Sigmoid colon (tissue), 7 donors: ENCODE measurements around the gene DTX1. TPM values are rescaled to one million over a fixed set of nuclear protein-coding genes. Genes with fewer than 3 reads are reported as not detected.

Experiments
- DNase-seq: peaks from one replicate; pipeline ENCODE4 v3.0.0-alpha.2; 2019
- H3K27ac ChIP-seq, 4 donors: fragments of 200-600 bp; sonication (generic); one replicate each; pipeline ENCODE4 v1.5.1; 2016 to 2019; ENCODE audit warnings: mild to moderate bottlenecking in 1 of 4
- H3K27me3 ChIP-seq, 3 donors: fragments of 200-600 bp; sonication (generic); one replicate each; pipeline ENCODE4 v1.5.1; 2019; ENCODE audit warnings: mild to moderate bottlenecking in 1 of 3
- H3K36me3 ChIP-seq, 4 donors: fragments of 200-600 bp; sonication (generic); one replicate each; pipeline ENCODE4 v1.5.1; 2016 to 2019
- H3K4me1 ChIP-seq, 4 donors: fragments of 200-600 bp; sonication (generic); one replicate each; pipeline ENCODE4 v1.5.1; 2017 to 2019
- H3K4me3 ChIP-seq, 4 donors: fragments of 200-600 bp; sonication (generic); one replicate each; pipeline ENCODE4 v1.5.1; 2017 to 2019; ENCODE audit warnings: mild to moderate bottlenecking in 2 of 4, moderate library complexity in 1 of 4
- H3K9me3 ChIP-seq, 4 donors: fragments of 200-600 bp in 3 of 4; sonication (generic) in 3 of 4; one replicate each; pipeline versions ENCODE4 v1.5.1 to v1.6.1; 2013 to 2019
- CTCF ChIP-seq, 4 experiments: fragments of 450-650 bp in 3 of 4; fragments of 200-600 bp in 1 of 4; IDR thresholded peaks; one replicate each; pipeline ENCODE4 v1.5.1; 2016 to 2019; ENCODE audit warnings: antibody characterized with exemption in 4 of 4, mild to moderate bottlenecking in 3 of 4, moderate library complexity in 2 of 4
- EP300 ChIP-seq, 4 donors: sonication (generic); formaldehyde crosslinking; IDR thresholded peaks; one replicate each; pipeline ENCODE4 v1.6.1; 2017; ENCODE audit warnings: antibody characterized with exemption in 4 of 4
- POLR2A ChIP-seq, 2 donors: fragments of 450-650 bp; IDR thresholded peaks; one replicate each; pipeline ENCODE4 v1.6.1; 2016; ENCODE audit warnings: antibody characterized with exemption in 2 of 2, mild to moderate bottlenecking in 2 of 2, moderate library complexity in 2 of 2
- POLR2AphosphoS5 ChIP-seq, 4 donors: sonication (generic); formaldehyde crosslinking; IDR thresholded peaks; one replicate each; pipeline ENCODE4 v1.6.1; 2017; ENCODE audit warnings: antibody characterized with exemption in 4 of 4
- WGBS, 2 donors: extraction: QIAGEN DNeasy Blood & Tissue Kit; methylation state at CpG; one replicate each; pipeline ENCODE4 v1.1.7; 2013; 5-methylcytosine and 5-hydroxymethylcytosine counted together
- intact Hi-C: fragments of 100-400 bp; cut with DNase I; formaldehyde crosslinking; loops from one replicate; pipeline ENCODE4 v1.15.1; 2023
- polyA plus RNA-seq, 3 donors: library from polyadenylated mRNA; stranded (reverse); fragments of 200-250 nt; gene quantifications; one replicate each; pipeline ENCODE4 v1.2.3, GENCODE V29; 2013
- total RNA-seq, 4 donors: library from RNA; depleted of rRNA; stranded (reverse); fragments of >200 nt; gene quantifications; one replicate each; pipeline ENCODE4 v1.1.0, GENCODE V29; 2016
- donor health status: healthy with polysubstance abuse.
- donor health status: Bipolar disorder and iron deficiency.
- donor health status: healthy.

The DTX1 gene
- total and polyA plus RNA-seq, 7 donors, result 1.2 to 15.8 (median 3.0) TPM

DNA sequence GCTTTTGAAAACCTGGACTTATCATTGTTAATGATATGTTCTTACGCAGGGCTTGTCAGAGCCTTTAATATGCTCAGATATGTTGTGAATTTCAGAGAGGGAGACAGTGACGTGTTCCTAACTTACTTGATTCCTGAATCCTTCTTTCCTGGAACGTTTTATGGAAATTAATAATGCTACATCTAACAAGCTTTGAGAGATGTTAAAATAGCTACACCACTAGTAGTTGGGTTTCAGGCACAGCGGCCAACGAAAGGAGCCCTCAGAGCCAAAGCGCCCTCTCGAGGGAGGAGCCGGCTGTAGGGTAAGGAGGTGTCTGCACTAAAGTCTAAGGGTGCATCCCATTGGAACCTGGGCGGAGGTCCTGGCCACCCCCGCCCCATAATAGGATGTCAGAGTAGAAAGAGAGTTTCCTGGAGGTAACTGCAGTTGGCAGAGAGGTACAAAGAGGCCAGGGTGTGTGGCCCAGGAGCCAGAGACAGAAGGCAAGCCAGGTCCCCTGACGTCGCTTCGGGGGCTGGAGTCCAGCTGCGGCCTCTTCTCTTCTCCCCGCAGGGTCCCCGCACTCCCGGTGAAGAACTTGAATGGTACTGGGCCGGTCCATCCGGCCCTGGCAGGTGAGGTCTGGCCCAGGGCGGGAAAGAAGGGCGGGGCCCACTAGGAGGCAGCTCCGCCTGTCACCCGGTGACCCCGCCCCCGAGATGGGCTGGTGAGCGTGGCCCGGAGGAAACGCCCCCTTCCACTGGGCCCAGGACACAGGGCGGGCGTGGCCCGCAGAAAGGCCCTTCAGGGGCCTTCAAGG lies 36.3 kb downstream of the DTX1 start:
- Histone ChIP-seq H3K36me3 (no peaks in the 10 kb centered on the region), H3K4me1 (peaks cover 0 to 9% (median 2%) of the 10 kb centered on the region in 4 donors), H3K27me3 (peaks cover 6 to 64% (median 29%) of the 10 kb centered on the region in 3 donors), H3K9me3 (no peaks in the 10 kb centered on the region), H3K27ac (no peak overlapping the region), H3K4me3 (no peak overlapping the region)
- TF ChIP-seq POLR2AphosphoS5 (IDR thresholded peaks at IDR 0.05) (no peak), POLR2A (IDR thresholded peaks at IDR 0.05) (no peak), CTCF (IDR thresholded peaks at IDR 0.05) (no peak), EP300 (IDR thresholded peaks at IDR 0.05) (no peak)
- no peak for DNase-seq
- WGBS, 2 donors, result 9 to 24% methylated on average over 31 of the region's 31 CpGs
- intact Hi-C loops, result no loop called here

DNA sequence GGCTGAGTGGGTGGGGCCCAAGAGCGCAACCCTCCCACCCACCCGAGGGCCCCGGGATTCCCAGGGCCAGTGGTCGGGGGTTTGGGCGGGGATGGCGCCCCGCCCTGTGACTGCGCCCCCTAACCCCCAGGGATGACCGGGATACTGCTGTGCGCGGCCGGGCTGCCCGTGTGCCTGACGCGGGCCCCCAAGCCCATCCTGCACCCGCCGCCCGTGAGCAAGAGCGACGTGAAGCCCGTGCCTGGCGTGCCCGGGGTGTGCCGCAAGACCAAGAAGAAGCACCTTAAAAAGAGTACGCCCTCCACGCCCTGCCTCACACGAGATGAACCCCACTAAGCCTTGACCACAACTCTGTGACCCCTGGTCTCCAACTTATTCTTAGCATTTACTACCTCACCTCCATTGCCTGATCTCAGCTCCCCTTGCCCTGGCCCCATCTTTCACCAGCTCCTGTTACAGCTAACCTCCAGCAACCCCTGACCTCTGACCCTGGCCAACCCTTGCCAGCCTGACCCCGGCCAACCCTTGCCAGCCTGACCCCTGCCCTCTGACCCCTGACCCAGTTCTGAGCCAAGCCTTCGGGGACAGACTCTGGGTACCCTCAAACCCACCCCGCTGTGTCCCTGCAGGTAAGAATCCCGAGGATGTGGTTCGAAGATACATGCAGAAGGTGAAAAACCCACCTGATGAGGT lies 37.0 kb downstream of the DTX1 start:
- intact Hi-C loops, result no loop called here
- H3K27ac ChIP-seq, result no peak overlapping the region
- no peak for TF ChIP-seq EP300 (IDR thresholded peaks at IDR 0.05)
- no peak for TF ChIP-seq POLR2A (IDR thresholded peaks at IDR 0.05)
- TF ChIP-seq POLR2AphosphoS5 (IDR thresholded peaks at IDR 0.05), result no peak
- TF ChIP-seq CTCF (IDR thresholded peaks at IDR 0.05), result no peak
- H3K9me3 ChIP-seq, result no peaks in the 10 kb centered on the region
- DNase-seq, result no peak
- peaks cover 6 to 64% (median 29%) of the 10 kb centered on the region in 3 donors for H3K27me3 ChIP-seq
- no peaks in the 10 kb centered on the region for H3K36me3 ChIP-seq
- 35 to 55% methylated on average over 32 of the region's 32 CpGs for WGBS, 2 donors
- H3K4me1 ChIP-seq, result peaks cover 0 to 14% (median 2%) of the 10 kb centered on the region in 4 donors
- H3K4me3 ChIP-seq, result no peak overlapping the region

GRCh38 chr12:113094738-113095137 lies 38.2 kb downstream of the DTX1 start:
- TF ChIP-seq POLR2A (IDR thresholded peaks at IDR 0.05) (no peak), POLR2AphosphoS5 (IDR thresholded peaks at IDR 0.05) (no peak), EP300 (IDR thresholded peaks at IDR 0.05) (no peak), CTCF (IDR thresholded peaks at IDR 0.05) (no peak)
- no peak for DNase-seq
- intact Hi-C loops, result no loop called here
- Histone ChIP-seq H3K4me1 (peaks cover 0 to 14% (median 2%) of the 10 kb centered on the region in 4 donors), H3K27me3 (peaks cover 6 to 64% (median 31%) of the 10 kb centered on the region in 3 donors), H3K36me3 (no peaks in the 10 kb centered on the region), H3K4me3 (no peak overlapping the region), H3K9me3 (no peaks in the 10 kb centered on the region), H3K27ac (no peak overlapping the region)
- WGBS, 2 donors, result 92 to 96% methylated on average over 16 of the region's 16 CpGs

DNA sequence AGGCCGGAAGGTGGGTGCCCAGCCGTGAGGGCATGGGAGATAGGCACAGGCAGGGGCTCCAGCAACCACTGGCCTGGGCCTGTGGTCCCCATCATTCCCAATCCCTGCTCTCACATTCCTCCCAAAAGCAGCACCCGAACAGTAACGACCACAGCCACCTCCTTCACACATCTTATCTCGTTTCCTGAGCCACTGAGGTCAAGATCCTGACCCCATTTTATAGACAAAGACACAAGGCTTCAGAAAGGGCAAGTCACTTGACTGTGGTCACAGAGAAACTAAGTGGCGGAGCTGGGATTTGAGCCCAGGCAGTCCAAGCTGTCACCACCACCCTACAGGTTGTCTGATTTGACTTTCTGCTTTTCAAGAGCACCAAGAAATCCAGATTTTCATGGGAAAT lies 38.9 kb downstream of the DTX1 start:
- Histone ChIP-seq H3K9me3 (no peaks in the 10 kb centered on the region), H3K27me3 (peaks cover 6 to 61% (median 31%) of the 10 kb centered on the region in 3 donors), H3K27ac (no peak overlapping the region), H3K36me3 (no peaks in the 10 kb centered on the region), H3K4me3 (no peak overlapping the region), H3K4me1 (peaks cover 0 to 14% (median 2%) of the 10 kb centered on the region in 4 donors)
- no peak for DNase-seq
- no peak for TF ChIP-seq CTCF (IDR thresholded peaks at IDR 0.05)
- TF ChIP-seq POLR2AphosphoS5 (IDR thresholded peaks at IDR 0.05), result no peak
- no peak for TF ChIP-seq EP300 (IDR thresholded peaks at IDR 0.05)
- no peak for TF ChIP-seq POLR2A (IDR thresholded peaks at IDR 0.05)
- intact Hi-C loops, result no loop called here
- WGBS, 2 donors, result 49 to 58% methylated on average over 6 of the region's 6 CpGs
